NCI-H2171 (cell line): ENCODE data around the gene RETREG1.
A peak's percentile ranks its signal among the peaks of the same experiment; 100 is the strongest.
"Not testable (repeated sequence)": the region's sequence is repeated elsewhere in the genome, so short reads cannot be mapped to it uniquely, and the experiment has no call there.

ENCODE experiments used
- DNase-seq: peaks from one replicate; lab custom pipeline; 2025; lab: John Stamatoyannopoulos, UW

RETREG1 gene

DNA sequence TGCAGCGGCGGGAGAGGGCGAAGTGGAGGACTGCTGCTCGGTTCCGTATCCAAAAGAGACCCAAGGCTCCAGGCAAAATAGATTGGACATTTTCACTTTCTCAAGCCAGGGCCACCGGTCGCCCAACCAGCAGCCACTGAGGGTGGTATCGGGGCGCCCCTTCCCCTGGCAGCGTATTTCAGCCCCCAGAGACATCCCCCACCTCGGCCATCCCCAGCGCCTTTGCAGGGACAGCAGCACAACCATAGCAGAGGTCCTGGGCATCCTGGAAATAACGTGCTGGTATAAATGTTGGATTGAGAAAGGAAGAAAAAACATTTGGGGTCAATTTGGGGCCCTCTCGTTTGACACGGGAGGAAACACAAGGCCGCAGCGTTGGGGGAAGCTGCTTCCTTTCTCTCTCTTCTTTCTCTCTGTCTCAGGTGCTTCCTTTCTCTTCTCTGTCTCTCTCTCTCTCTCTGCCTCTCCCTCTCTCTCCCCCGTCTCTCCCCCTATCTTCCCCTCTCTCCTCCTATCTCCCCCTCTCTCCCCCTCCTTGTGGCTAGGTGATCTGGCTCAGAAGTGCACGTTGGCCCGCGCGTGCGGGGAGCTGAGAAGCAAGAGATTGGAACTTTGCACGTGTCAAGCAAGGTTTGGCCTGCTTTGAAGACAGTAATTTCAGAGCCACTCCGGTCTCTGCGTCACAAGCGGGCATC is 624 bp upstream of the RETREG1 start:
- no peak for DNase-seq

DNA sequence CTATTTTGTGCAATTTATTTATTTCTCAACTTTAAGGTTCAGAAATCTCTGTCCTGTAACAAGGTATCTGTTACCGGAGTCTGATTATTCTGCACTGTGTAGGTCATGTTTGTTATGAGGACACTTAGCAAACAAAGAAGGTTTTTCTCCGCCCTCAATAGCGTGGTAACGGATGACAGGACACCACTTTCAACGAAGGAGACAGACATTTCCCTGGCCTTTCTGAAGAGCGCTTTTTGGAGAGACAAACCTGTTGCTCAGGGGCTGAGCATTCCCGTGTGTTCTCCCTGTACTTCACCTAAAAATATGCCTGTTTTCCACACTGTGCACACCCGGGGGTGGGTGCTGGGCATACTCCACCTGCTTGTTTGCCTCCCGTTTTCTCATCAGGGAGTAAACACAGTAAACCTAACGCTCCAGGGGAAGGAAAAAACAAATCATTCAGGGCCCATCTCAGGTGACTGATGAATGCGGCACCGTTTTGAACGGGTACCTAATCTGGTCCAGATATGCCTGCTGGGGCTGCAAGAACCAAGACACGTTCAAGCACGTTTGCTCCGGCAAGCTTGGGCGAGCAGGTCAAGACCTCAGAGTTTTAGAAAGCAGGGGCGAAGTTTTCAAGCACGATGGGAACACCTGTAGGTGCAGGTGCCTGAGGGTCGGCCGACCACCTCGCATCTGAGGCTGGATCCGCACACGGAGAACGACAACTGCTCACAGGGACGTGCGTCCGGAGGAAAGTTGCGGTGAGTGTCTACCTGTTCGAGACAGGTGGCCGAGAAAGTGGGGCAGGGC is 859 bp downstream of the RETREG1 start:
- DNase-seq = no peak

DNA sequence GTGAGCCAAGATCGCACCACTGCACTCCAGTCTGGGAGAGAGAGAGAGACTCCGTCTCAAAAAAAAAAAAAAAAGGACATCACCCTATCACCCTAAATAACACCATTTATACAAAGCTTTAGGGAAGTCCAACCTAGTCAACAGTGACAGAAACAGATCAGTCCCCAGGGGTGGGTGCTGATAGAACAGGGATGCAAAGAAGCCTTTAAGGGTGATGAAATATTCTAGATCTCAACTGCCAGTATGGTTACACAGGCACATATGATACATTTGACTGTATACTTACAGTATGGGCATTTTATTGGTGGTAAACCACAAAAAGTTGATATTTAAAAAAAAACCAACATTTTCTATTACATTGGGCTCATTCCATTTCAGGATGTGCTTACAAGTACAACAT is 4.8 kb downstream of the RETREG1 start:
- no peak for DNase-seq

- DNase-seq = not testable (repeated sequence)
Observed at GRCh38 chr5:16610896-16611295, 5.9 kb downstream of the RETREG1 start.

- no peak for DNase-seq
Observed at GRCh38 chr5:16609412-16609811, 7.4 kb downstream of the RETREG1 start.

- no peak for DNase-seq
Observed at GRCh38 chr5:16606628-16607027, 10.2 kb downstream of the RETREG1 start.

DNA sequence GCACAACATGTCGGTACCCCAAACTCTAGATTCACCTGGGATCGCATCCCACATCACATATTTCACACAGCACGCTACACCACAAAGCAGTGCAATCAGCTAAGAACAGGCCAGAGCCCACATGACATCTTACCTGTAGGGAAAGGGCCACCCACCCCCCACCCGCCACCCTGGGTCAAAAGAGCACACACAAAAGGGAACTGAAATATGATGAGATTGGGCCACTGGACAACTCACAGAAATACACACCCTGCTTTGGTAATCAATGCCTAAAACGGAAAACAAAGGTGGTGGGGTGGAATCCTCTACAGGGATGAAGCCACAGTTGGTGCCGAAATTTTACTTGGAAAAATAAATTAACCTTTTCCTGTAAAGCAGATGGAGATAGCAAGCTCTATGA is 13.1 kb downstream of the RETREG1 start:
- DNase-seq = no peak

DNA sequence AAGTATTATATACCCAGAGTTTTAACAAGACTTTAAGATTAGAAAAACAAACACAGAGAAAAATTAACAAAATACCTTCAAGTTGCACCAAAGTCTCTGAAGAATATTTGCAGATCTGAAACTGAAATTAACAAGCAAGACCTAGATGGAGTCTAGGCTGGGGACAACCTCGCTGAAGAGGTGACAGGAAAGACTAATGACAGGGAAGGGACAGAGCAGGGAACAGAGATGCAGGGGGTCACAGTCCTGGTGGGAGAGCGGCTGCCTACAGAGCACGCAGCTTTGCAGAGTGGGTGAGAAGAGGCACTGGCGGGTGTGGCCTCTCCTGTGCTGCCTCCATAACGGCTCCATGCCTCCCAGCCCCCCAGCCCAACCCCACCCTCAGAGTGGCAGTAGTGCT is 13.5 kb downstream of the RETREG1 start:
- no peak for DNase-seq

- DNase-seq = no peak
Observed at GRCh38 chr5:16602182-16602581, 14.6 kb downstream of the RETREG1 start.

DNA sequence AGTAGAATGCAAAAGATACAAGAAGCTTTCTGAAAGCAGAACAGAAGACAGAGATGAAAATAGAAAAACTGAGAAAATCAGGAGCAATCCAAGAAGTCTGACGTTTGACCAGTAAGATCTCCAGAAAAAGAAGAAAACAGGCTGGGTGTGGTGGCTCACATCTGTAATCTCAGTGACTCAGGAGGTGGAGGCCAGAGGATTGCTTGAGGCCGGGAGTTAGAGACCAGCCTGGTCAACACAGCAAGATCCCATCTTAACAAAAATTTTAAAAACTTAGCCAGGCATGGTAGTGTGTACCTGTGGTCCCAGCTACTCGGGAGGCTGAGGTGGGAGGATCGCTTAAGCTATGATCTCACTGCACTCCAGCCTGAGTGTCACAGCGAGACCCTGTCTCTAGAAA is 15.9 kb downstream of the RETREG1 start:
- no peak for DNase-seq

- DNase-seq = no peak
Observed at GRCh38 chr5:16600397-16600796, 16.4 kb downstream of the RETREG1 start.

DNA sequence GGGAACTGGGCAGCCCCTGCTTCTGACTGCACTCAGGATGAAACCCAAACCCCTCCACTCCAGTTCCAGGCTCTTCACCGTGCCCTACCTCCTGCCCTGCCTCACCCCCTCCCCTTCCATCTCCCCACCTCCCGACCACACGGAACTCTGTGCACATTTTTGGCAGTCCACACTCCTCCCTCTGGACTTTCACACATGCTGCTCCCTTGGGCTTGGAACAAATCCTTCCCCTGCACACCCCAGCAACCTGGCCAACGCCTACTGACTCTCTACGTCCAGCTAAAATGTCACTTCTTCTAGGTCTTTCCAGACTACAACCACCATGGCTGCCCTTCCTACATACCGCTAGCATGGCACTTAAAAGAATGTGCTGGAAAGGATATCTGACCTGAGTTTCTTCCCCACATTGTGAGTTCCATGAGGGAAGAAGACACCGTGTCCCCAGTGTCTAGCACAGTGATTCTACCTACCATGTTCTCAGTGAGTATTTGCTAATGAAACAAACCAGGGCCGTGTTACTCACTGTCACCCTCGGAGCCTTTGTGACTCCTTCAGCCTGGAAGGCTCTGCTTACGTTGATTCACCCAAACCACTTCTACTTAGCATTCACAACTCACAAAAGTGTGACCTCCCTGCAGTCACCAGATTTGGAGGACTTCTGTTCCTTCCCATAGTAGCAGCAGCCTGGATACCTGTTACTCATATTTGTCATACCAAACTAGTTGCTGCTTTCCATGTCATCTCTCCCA is 18.7 kb downstream of the RETREG1 start:
- DNase-seq = no peak

DNA sequence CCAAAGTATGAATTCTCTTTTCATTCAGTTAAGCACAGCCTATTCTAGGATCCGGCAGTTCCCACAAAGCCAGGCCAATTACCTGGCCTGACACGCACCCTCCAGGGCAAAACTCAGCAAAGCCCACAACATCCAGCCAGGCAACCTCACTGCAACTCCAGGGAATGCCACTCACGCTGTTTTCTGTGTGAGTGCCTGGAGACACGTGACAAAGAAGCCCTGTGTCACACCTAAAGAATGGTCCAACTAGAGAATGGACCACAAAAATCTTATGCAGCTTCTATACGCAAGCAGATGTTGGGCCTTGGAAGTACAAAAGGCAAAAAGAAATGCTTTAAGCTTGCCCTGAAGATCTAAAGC is 20.2 kb downstream of the RETREG1 start:
- DNase-seq = no peak

GRCh38 chr5:16595881-16596580 is 20.8 kb downstream of the RETREG1 start:
- no peak for DNase-seq

GRCh38 chr5:16593628-16594027 is 23.2 kb downstream of the RETREG1 start:
- DNase-seq = no peak

DNA sequence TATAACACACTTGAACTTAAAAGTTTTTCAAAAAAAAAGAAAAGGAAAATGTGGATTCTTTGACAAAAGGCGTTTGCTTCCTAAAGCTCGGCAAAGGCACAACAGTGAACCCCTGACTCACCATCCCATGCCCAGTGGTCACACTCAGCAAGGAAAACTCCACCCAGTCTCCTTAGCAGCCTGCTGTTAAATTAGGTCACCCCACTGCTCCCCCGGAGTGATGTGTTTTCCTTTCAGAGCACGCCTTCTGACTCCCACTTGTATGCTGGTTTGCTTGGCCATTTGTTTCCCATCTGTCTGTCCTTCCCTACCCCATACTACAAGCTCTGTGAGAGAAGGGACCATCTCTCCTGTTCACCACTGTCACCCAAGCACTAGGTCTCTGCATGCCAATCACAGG is 23.8 kb downstream of the RETREG1 start:
- no peak for DNase-seq

- peak; percentile 65 for DNase-seq
Observed at GRCh38 chr5:16592255-16592654, 24.5 kb downstream of the RETREG1 start.

DNA sequence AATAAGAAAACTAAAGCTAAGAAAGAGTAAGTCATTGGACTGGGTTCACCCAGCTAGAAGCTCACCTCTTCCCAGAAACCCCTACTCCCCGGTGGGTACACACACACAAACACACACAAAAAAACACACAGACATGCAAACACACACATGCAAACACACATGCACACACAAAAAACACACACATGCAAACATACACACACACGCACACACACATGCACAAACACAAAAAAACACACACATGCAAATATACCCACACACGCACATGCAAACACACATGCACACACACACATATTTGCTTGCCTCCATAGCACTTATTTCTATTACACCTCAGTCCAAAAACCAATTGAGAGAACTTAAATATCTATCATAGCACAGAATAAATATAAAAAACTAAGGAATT is 26.1 kb downstream of the RETREG1 start:
- DNase-seq = no peak

GRCh38 chr5:16589658-16590057 is 27.1 kb downstream of the RETREG1 start:
- DNase-seq = no peak

DNA sequence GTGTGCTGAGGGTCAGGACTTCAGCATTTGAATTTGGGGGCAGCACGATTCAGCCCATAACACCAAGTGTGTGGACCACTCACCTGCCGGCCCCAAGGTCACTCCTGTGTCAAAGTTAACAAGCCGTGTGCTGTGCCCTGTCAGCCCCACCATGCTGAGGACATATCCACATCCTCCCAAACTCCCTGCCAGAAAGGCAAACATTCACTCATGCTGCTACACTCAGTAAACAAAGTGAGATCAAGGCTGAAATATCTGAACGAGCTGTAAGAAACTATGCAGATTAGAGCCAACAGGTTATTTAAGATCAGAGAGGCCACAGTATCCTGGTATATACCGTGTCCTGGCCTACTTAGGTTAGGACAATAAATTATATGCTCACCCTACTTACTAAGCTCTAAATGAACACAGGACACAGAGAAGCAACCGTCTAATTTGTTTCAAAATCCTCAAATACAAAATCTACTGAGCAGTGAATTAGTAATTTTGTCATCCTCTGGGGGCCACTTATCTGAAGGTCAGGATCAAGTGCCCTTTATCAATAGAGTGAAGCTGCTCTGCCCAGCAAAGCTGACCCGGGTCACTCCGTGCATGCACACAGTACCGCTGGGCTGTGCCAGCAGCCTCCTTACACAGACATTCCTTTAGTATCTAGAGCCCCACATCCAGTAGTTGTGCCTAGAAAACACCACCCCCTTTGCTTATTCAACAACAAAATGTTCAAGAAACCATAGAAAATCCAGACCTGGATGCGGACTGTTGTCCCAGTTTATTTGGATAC is 28.2 kb downstream of the RETREG1 start:
- no peak for DNase-seq

- DNase-seq = no peak
Observed at GRCh38 chr5:16586556-16586955, 30.2 kb downstream of the RETREG1 start.
